Fibroblast of skin of back (primary cell): Measurements from ENCODE around the gene C19orf12.

Source experiments
- DNase-seq: peaks from one replicate; pipeline ENCODE4 v3.0.0-alpha.2; 2013

Gene C19orf12

GRCh38 chr19:29662278-29662603 lies 52.8 kb downstream of the C19orf12 start:
- DNase-seq: no peak

GRCh38 chr19:29660835-29661234 lies 54.2 kb downstream of the C19orf12 start:
- DNase-seq: no peak

GRCh38 chr19:29658221-29658991 lies 56.7 kb downstream of the C19orf12 start:
- no peak for DNase-seq

- no peak for DNase-seq
Observed at GRCh38 chr19:29655648-29656335, 59.3 kb downstream of the C19orf12 start.

- DNase-seq: no peak
Observed at GRCh38 chr19:29653398-29653797, 61.7 kb downstream of the C19orf12 start.

- no peak for DNase-seq
Observed at GRCh38 chr19:29651622-29652394, 63.3 kb downstream of the C19orf12 start.

- DNase-seq: no peak
Observed at GRCh38 chr19:29650772-29651387, 64.2 kb downstream of the C19orf12 start.
